Upper lobe of right lung (tissue), 1 donor: ENCODE data around the gene MPP3. TPM values are rescaled to one million over a fixed set of nuclear protein-coding genes. Genes with fewer than 3 reads are reported as not detected.

ENCODE experiments used
- ATAC-seq: fragments of 200-7000 bp; cut with Tn5 transposase; one replicate; pipeline ENCODE4 v1.9.1; 2020; ENCODE audit warnings: mild to moderate bottlenecking, moderate library complexity
- DNase-seq: peaks from one replicate; pipeline ENCODE4 v3.0.0-alpha.2; 2020
- H3K27ac ChIP-seq: fragments of 200-600 bp; one replicate; pipeline ENCODE4 v1.8.0; 2022
- H3K27me3 ChIP-seq: fragments of 200-600 bp; one replicate; pipeline ENCODE4 v1.8.0; 2022; ENCODE audit warnings: mild to moderate bottlenecking
- H3K36me3 ChIP-seq: fragments of 200-600 bp; one replicate; pipeline ENCODE4 v1.8.0; 2022
- H3K4me1 ChIP-seq: fragments of 200-600 bp; one replicate; pipeline ENCODE4 v1.8.0; 2022
- H3K4me3 ChIP-seq: fragments of 200-600 bp; one replicate; pipeline ENCODE4 v1.8.0; 2022; ENCODE audit warnings: mild to moderate bottlenecking
- H3K9me3 ChIP-seq: fragments of 200-600 bp; one replicate; pipeline ENCODE4 v1.8.0; 2022
- intact Hi-C: fragments of 100-400 bp; cut with DNase I; formaldehyde crosslinking; loops from one replicate; pipeline ENCODE4 v1.11.0; 2022
- total RNA-seq: library from RNA; stranded (reverse); fragmentation: NEBNext Ultra II Directional; extraction: Animal tissue kit (Norgen Biotek cat#: 25700); gene quantifications from one replicate; pipeline ENCODE4 v1.2.1, GENCODE V29; 2021
- TF ChIP-seq, protein P1 (sequence below): fragments of 200-600 bp; IDR thresholded peaks from one replicate; pipeline ENCODE4 v1.8.0; 2022; ENCODE audit warnings: antibody characterized with exemption
- donor health status: DM: no; HTN: yes; CAD: no; lungs with severe emphysema.

Gene MPP3
- total RNA-seq, 1 donor from 2014 or later: 28.6 TPM

GRCh38 chr17:43834106-43834505, 1.2 kb upstream of the MPP3 start:
- Histone ChIP-seq H3K4me3 (no peak overlapping the region), H3K36me3 (no peaks in the 10 kb centered on the region), H3K27me3 (no peaks in the 10 kb centered on the region), H3K9me3 (no peaks in the 10 kb centered on the region), H3K4me1 (peaks cover 25% of the 10 kb centered on the region), H3K27ac (no peak overlapping the region)
- intact Hi-C loops: no loop called here
- ATAC-seq (no peak), DNase-seq (no peak)
- TF ChIP-seq, protein P1, sequence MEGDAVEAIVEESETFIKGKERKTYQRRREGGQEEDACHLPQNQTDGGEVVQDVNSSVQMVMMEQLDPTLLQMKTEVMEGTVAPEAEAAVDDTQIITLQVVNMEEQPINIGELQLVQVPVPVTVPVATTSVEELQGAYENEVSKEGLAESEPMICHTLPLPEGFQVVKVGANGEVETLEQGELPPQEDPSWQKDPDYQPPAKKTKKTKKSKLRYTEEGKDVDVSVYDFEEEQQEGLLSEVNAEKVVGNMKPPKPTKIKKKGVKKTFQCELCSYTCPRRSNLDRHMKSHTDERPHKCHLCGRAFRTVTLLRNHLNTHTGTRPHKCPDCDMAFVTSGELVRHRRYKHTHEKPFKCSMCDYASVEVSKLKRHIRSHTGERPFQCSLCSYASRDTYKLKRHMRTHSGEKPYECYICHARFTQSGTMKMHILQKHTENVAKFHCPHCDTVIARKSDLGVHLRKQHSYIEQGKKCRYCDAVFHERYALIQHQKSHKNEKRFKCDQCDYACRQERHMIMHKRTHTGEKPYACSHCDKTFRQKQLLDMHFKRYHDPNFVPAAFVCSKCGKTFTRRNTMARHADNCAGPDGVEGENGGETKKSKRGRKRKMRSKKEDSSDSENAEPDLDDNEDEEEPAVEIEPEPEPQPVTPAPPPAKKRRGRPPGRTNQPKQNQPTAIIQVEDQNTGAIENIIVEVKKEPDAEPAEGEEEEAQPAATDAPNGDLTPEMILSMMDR: no peak

GRCh38 chr17:43832168-43832975, 574 bp downstream of the MPP3 start:
- Histone ChIP-seq H3K27ac (peak overlapping the region; percentile 60), H3K27me3 (no peaks in the 10 kb centered on the region), H3K9me3 (no peaks in the 10 kb centered on the region), H3K4me3 (peak overlapping the region; percentile 64), H3K36me3 (no peaks in the 10 kb centered on the region), H3K4me1 (peaks cover 25% of the 10 kb centered on the region)
- TF ChIP-seq, protein P1: no peak
- intact Hi-C loops: no loop called here
- peak; percentile 82 for DNase-seq
- ATAC-seq: peak; percentile 71

- peak overlapping the region; percentile 60 for H3K27ac ChIP-seq
These were observed 1.3 kb downstream of the MPP3 start for GRCh38 chr17:43831633-43832032.

GRCh38 chr17:43830510-43831140, 2.3 kb downstream of the MPP3 start:
- TF ChIP-seq, protein P1: no peak
- Histone ChIP-seq H3K4me1 (peaks cover 25% of the 10 kb centered on the region), H3K27me3 (no peaks in the 10 kb centered on the region), H3K4me3 (no peak overlapping the region), H3K9me3 (no peaks in the 10 kb centered on the region), H3K36me3 (no peaks in the 10 kb centered on the region), H3K27ac (no peak overlapping the region)
- intact Hi-C loops: no loop called here
- DNase-seq: no peak
- ATAC-seq: no peak

More at GRCh38 chr17:43831633-43832032, 1.3 kb downstream of the MPP3 start:
- intact Hi-C loops: no loop called here
- H3K9me3 ChIP-seq: no peaks in the 10 kb centered on the region
- DNase-seq (peak; percentile 83), ATAC-seq (peak; percentile 72)
- H3K27me3 ChIP-seq: no peaks in the 10 kb centered on the region
- peaks cover 25% of the 10 kb centered on the region for H3K4me1 ChIP-seq
- TF ChIP-seq, protein P1: no peak
- H3K36me3 ChIP-seq: no peaks in the 10 kb centered on the region
- H3K4me3 ChIP-seq: no peak overlapping the region

GRCh38 chr17:43829738-43830137, 3.2 kb downstream of the MPP3 start:
- H3K27me3 ChIP-seq: no peaks in the 10 kb centered on the region
- intact Hi-C loops: no loop called here
- no peaks in the 10 kb centered on the region for H3K36me3 ChIP-seq
- DNase-seq (no peak), ATAC-seq (no peak)
- H3K9me3 ChIP-seq: no peaks in the 10 kb centered on the region
- peaks cover 25% of the 10 kb centered on the region for H3K4me1 ChIP-seq
- TF ChIP-seq, protein P1: no peak
- H3K4me3 ChIP-seq: no peak overlapping the region
- no peak overlapping the region for H3K27ac ChIP-seq
